GM18499 (cell line): ENCODE measurements around the gene NRP2.

ENCODE experiments used
- ATAC-seq: cut with Tn5 transposase; IDR thresholded peaks from one replicate; pipeline ENCODE4 v1.9.1; 2021; ENCODE audit warnings: moderate number of reproducible peaks; ENCODE audit not compliant: insufficient read depth, unreplicated experiment

NRP2 gene

DNA sequence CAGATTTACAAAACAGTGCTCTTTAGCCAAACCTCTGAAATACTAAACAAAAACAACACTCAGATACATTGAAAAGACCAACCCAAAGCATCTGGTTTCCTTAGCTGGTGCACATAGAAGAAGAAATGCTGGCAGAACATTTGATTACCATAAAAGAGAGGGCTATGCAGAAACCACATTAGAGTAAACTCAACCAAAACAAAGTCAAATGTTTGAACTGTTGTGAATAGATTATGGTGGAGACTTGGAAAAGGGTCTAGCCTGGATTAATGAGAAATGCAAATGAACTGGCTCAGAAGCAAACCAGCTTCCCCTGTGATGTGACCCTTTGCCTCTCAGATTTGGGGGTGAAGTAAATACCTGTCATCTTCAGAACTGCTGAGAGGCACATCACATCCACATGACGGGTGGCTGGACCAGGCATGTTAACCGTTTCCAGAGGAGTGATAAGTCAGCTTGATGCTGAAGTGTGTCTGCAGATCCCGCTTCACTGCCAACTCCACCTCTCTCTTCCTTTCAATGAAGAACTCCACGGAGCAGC is 153.0 kb downstream of the NRP2 start:
- ATAC-seq = no peak

DNA sequence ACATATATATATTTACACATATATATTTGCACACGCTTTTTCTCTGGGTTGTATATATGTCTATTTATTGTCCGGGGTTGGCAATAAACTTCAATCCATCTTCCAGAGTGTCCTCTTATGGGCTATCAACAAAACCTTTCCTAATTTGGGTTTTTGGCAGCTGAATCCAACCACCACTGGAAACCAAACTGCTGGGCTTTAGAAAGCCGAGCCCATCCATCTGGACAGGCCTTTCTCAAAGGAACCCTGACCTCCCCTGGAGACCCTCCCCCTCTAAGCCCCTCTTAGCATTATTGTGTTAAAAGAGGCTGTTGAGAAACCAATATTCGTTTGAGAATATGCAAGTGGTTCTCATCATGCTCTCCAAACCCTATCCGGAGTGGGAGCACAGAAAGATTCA is 153.6 kb downstream of the NRP2 start:
- ATAC-seq = no peak

DNA sequence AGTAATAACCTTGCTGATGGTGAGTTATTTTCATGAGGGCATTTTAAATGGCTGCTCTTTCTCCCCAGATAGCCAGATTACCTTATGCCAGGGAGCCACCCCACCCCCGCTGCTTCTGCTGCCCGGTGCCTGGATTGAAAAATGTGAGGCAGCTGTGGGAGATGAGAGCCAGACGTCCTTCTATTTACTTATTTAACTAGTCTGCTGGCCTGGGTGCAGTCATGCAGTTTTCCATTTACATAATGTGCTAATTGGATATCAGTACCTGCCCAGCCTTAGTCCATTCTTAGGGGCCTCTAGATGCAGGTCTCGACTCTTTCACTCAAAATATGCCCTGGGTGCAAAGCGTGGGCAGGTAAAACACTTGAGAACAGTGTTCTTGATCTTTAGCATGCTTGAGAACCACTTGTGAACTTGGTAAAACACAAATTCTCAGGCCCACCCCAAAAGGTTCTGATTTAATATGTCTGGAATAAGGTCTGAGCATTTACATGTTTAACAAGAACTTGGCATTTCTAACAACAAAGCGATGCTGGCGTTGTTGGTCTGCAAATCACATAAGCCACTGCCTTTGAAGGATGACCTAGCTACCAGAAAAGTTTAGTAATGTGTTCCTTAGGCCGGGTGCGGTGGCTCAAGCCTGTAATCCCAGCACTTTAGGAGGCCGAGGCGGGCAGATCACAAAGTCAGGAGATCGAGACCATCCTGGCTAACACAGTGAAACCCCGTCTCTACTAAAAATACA is 154.3 kb downstream of the NRP2 start:
- no peak for ATAC-seq

DNA sequence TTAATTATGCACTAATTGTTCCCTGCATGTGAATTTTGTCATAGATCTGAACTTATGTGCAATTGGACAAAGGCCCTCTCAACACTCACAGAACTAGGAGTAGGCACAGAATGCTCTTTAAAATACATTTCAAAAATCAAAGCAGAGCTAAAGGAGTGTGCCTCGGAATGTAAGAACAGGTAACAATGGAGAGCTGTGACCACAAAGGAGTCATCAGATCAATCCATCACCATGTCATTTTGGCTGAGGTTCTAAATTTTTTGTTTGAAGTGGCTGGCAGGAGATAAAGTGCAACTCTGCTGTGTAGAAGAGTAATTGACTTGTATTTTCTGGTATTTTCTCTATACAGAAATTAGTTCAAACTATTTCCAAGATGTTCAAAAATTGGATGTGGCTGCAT is 155.4 kb downstream of the NRP2 start:
- no peak for ATAC-seq

DNA sequence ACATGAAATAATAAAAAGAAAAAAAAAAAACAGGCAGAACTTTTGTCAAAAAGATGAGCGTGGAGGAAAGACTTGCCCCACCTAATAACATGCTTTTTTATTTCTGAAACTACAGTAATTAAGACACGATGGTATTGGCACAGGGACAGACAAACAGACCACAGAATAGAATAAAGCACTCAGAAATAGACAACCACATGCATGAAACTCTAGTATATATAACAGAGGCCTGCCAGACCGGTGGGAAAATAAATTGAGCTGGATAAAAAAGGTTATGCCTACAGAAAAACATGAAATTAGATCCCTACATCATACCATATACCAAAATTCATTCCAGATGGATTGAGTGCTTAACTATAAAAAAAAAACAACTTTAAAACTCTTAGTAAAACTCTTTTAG is 163.1 kb downstream of the NRP2 start:
- ATAC-seq = no peak
